Common myeloid progenitor, CD34-positive (primary cell): ENCODE data around the gene FNIP2.
"Not testable (repeated sequence)": the region's sequence is repeated elsewhere in the genome, so short reads cannot be mapped to it uniquely, and the experiment has no call there.

Experiments
- CTCF ChIA-PET: fragments of 350-600 bp; sonication (Branson Sonifier 250); formaldehyde crosslinking; loops from one replicate; lab custom pipeline; 2021; ENCODE audit warnings: antibody characterized with exemption; lab: Charles Lee
- POLR2A ChIA-PET: fragments of 350-600 bp; sonication (Branson Sonifier 250); formaldehyde crosslinking; loops from one replicate; lab custom pipeline; 2021; ENCODE audit warnings: antibody characterized with exemption; lab: Charles Lee
- DNase-seq, 3 donors: peaks; one replicate each; pipeline versions ENCODE4 v3.0.0 to v3.0.0-alpha.2; 2013
- H3K27ac ChIP-seq, 2 experiments: 1 replicate in 1 of 2; 2 replicates in 1 of 2; pipeline ENCODE4 v1.7.0; 2013; ENCODE audit warnings: inconsistent platforms in 2 of 2, low read length in 2 of 2, mild to moderate bottlenecking in 2 of 2, low read depth in 1 of 2, moderate library complexity in 1 of 2; ENCODE audit not compliant: severe bottlenecking in 2 of 2, insufficient read depth in 1 of 2, poor library complexity in 1 of 2
- H3K27me3 ChIP-seq, 5 experiments: replicated peaks in 2 of 5; 1 replicate in 3 of 5; 2 replicates in 2 of 5; pipeline versions ENCODE4 v1.6.1 to v1.7.0; 2013; ENCODE audit warnings: low read length in 4 of 5, mild to moderate bottlenecking in 2 of 5, moderate library complexity in 2 of 5, inconsistent platforms in 1 of 5; ENCODE audit not compliant: insufficient read depth in 5 of 5, control insufficient read depth in 4 of 5
- H3K36me3 ChIP-seq, 4 experiments: 1 replicate in 2 of 4; 2 replicates in 2 of 4; pipeline versions ENCODE4 v1.6.1 to v1.7.0; 2013; ENCODE audit warnings: low read length in 3 of 4, control low read depth in 1 of 4, mild to moderate bottlenecking in 1 of 4; ENCODE audit not compliant: control insufficient read depth in 4 of 4, insufficient read depth in 4 of 4
- H3K4me1 ChIP-seq, 4 experiments: 1 replicate in 3 of 4; 2 replicates in 1 of 4; pipeline versions ENCODE4 v1.6.1 to v1.7.1; 2013; ENCODE audit warnings: low read length in 3 of 4, mild to moderate bottlenecking in 3 of 4, control low read depth in 1 of 4, inconsistent platforms in 1 of 4, moderate library complexity in 1 of 4; ENCODE audit not compliant: control insufficient read depth in 4 of 4, insufficient read depth in 4 of 4; ENCODE audit errors: control extremely low read depth in 1 of 4
- H3K4me3 ChIP-seq, 7 experiments: 1 replicate in 4 of 7; 2 replicates in 3 of 7; pipeline versions ENCODE4 v1.5.1 to v1.7.0; 2013; ENCODE audit warnings: mild to moderate bottlenecking in 7 of 7, low read length in 6 of 7, moderate library complexity in 6 of 7, inconsistent platforms in 2 of 7, low read depth in 2 of 7, control low read depth in 1 of 7; ENCODE audit not compliant: insufficient read depth in 4 of 7, control insufficient read depth in 1 of 7; ENCODE audit errors: extremely low read depth in 1 of 7
- H3K9me3 ChIP-seq, 5 experiments: 1 replicate in 4 of 5; 2 replicates in 1 of 5; pipeline versions ENCODE4 v1.6.1 to v1.7.1; 2013; ENCODE audit warnings: low read length in 4 of 5, mild to moderate bottlenecking in 2 of 5, inconsistent platforms in 1 of 5, low read depth in 1 of 5, moderate library complexity in 1 of 5; ENCODE audit not compliant: control insufficient read depth in 4 of 5, insufficient read depth in 2 of 5; ENCODE audit errors: control extremely low read depth in 1 of 5
- WGBS: methylation state at CpG from one replicate; pipeline ENCODE4 v1.1.5; 2013; ENCODE audit not compliant: insufficient coverage; 5-methylcytosine and 5-hydroxymethylcytosine counted together

The FNIP2 gene

GRCh38 chr4:158912806-158913205 is 144.0 kb downstream of the FNIP2 start:
- no peaks in the 10 kb centered on the region for H3K27me3 ChIP-seq
- ChIA-PET POLR2A (no interaction called here), CTCF (interaction anchor here (1.2 kb wide), 1 partner anchor 9 kb away, joined by 3 read pairs; no protein-coding TSS in a partner anchor)
- no peak for DNase-seq
- no peak overlapping the region for H3K27ac ChIP-seq
- H3K4me1 ChIP-seq, result peaks cover 0 to 3% (median 0%) of the 10 kb centered on the region in 4 experiments
- no peaks in the 10 kb centered on the region for H3K36me3 ChIP-seq
- 96% methylated on average over 6 of the region's 6 CpGs for WGBS
- H3K4me3 ChIP-seq, result no peak overlapping the region
- no peaks in the 10 kb centered on the region for H3K9me3 ChIP-seq

GRCh38 chr4:158913766-158914165 is 144.9 kb downstream of the FNIP2 start:
- no peaks in the 10 kb centered on the region for H3K36me3 ChIP-seq
- H3K27ac ChIP-seq, result no peak overlapping the region
- ChIA-PET CTCF (interaction anchor here (1.0 kb wide), 1 partner anchor 14 kb away, joined by 3 read pairs; no protein-coding TSS in a partner anchor), POLR2A (interaction anchor here (0.6 kb wide), 2 partner anchors 18 to 41 kb away, joined by 3 read pairs; no protein-coding TSS in a partner anchor)
- no peaks in the 10 kb centered on the region for H3K27me3 ChIP-seq
- no peaks in the 10 kb centered on the region for H3K9me3 ChIP-seq
- H3K4me3 ChIP-seq, result no peak overlapping the region
- WGBS, result no CpG with 5 or more reads among the region's 5 CpGs
- peaks cover 0 to 3% (median 0%) of the 10 kb centered on the region in 4 experiments for H3K4me1 ChIP-seq
- no peak for DNase-seq

- DNase-seq, result no peak
- H3K27ac ChIP-seq, result no peak overlapping the region
- peaks cover 0 to 3% (median 0%) of the 10 kb centered on the region in 4 experiments for H3K4me1 ChIP-seq
- POLR2A ChIA-PET, result interaction anchor here (0.6 kb wide), 2 partner anchors 19 to 41 kb away, joined by 3 read pairs; no protein-coding TSS in a partner anchor
- no peaks in the 10 kb centered on the region for H3K36me3 ChIP-seq
- no peaks in the 10 kb centered on the region for H3K27me3 ChIP-seq
- H3K4me3 ChIP-seq, result no peak overlapping the region
- CTCF ChIA-PET, result interaction anchor here (0.7 to 1.4 kb wide), 4 partner anchors 13 to 191 kb away, joined by 3 to 4 read pairs (median 4); no protein-coding TSS in a partner anchor
- WGBS, result 86% methylated on average over 1 of the region's 5 CpGs
- no peaks in the 10 kb centered on the region for H3K9me3 ChIP-seq
Measured at GRCh38 chr4:158914218-158914617, 145.4 kb downstream of the FNIP2 start.

- no peak for DNase-seq
- POLR2A ChIA-PET, result interaction anchor here (0.8 kb wide), 1 partner anchor 11 kb away, joined by 3 read pairs; no protein-coding TSS in a partner anchor
- no peaks in the 10 kb centered on the region for H3K27me3 ChIP-seq
- WGBS, result no CpG with 5 or more reads among the region's 2 CpGs
- no peaks in the 10 kb centered on the region for H3K36me3 ChIP-seq
- H3K4me1 ChIP-seq, result peaks cover 0 to 3% (median 0%) of the 10 kb centered on the region in 4 experiments
- peaks cover 0 to 2% (median 0%) of the 10 kb centered on the region in 5 experiments for H3K9me3 ChIP-seq
- CTCF ChIA-PET, result interaction anchor here (1.1 to 1.4 kb wide), 3 partner anchors 13 to 189 kb away, joined by 3 to 4 read pairs (median 3); no protein-coding TSS in a partner anchor
- H3K4me3 ChIP-seq, result no peak overlapping the region
- H3K27ac ChIP-seq, result no peak overlapping the region
Measured at GRCh38 chr4:158915683-158916241, 146.9 kb downstream of the FNIP2 start.

- CTCF ChIA-PET, H3K27ac ChIP-seq: not testable (repeated sequence)
Measured at GRCh38 chr4:158920452-158920996, 151.7 kb downstream of the FNIP2 start.

GRCh38 chr4:158927774-158928173 is 158.9 kb downstream of the FNIP2 start:
- POLR2A ChIA-PET, H3K9me3 ChIP-seq, H3K4me1 ChIP-seq, H3K36me3 ChIP-seq, H3K27me3 ChIP-seq, H3K4me3 ChIP-seq, H3K27ac ChIP-seq, DNase-seq: not testable (repeated sequence)
- CTCF ChIA-PET, result interaction anchor here (0.6 to 1.1 kb wide), 2 partner anchors 13 to 57 kb away, joined by 3 read pairs; no protein-coding TSS in a partner anchor
- WGBS, result 100% methylated on average over 19 of the region's 19 CpGs

More at GRCh38 chr4:158920452-158920996, 151.7 kb downstream of the FNIP2 start:
- DNase-seq, result peak in 2 of 3 donors; percentile 36 to 66
- H3K36me3 ChIP-seq, H3K4me3 ChIP-seq, H3K9me3 ChIP-seq, POLR2A ChIA-PET, H3K4me1 ChIP-seq, H3K27me3 ChIP-seq: not testable (repeated sequence)
- WGBS, result 66% methylated on average over 6 of the region's 8 CpGs
